ENCODE data around the gene MAST4.

MAST4 gene

GRCh38 chr5:67133776-67134175 lies 537.6 kb downstream of the MAST4 start:
- no peak for DNase-seq (ENCODE audit: low read depth)
- in situ Hi-C loops (cut with HindIII; ENCODE audit: low sequenced_read_pairs): no loop called here
- no peak overlapping the region for H3K4me3 ChIP-seq (ENCODE audit: low read depth, low read length)
- TF ChIP-seq, protein P1, sequence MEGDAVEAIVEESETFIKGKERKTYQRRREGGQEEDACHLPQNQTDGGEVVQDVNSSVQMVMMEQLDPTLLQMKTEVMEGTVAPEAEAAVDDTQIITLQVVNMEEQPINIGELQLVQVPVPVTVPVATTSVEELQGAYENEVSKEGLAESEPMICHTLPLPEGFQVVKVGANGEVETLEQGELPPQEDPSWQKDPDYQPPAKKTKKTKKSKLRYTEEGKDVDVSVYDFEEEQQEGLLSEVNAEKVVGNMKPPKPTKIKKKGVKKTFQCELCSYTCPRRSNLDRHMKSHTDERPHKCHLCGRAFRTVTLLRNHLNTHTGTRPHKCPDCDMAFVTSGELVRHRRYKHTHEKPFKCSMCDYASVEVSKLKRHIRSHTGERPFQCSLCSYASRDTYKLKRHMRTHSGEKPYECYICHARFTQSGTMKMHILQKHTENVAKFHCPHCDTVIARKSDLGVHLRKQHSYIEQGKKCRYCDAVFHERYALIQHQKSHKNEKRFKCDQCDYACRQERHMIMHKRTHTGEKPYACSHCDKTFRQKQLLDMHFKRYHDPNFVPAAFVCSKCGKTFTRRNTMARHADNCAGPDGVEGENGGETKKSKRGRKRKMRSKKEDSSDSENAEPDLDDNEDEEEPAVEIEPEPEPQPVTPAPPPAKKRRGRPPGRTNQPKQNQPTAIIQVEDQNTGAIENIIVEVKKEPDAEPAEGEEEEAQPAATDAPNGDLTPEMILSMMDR (IDR thresholded peaks at IDR 0.05; ENCODE audit: low read depth, low read length, missing control alignments): no peak

GRCh38 chr5:67135381-67135984 lies 539.3 kb downstream of the MAST4 start:
- TF ChIP-seq, protein P1 (IDR thresholded peaks at IDR 0.05; ENCODE audit: low read depth, low read length, missing control alignments): no peak
- in situ Hi-C loops (cut with HindIII; ENCODE audit: low sequenced_read_pairs): no loop called here
- DNase-seq (ENCODE audit: low read depth): no peak
- no peak overlapping the region for H3K4me3 ChIP-seq (ENCODE audit: low read depth, low read length)

DNA sequence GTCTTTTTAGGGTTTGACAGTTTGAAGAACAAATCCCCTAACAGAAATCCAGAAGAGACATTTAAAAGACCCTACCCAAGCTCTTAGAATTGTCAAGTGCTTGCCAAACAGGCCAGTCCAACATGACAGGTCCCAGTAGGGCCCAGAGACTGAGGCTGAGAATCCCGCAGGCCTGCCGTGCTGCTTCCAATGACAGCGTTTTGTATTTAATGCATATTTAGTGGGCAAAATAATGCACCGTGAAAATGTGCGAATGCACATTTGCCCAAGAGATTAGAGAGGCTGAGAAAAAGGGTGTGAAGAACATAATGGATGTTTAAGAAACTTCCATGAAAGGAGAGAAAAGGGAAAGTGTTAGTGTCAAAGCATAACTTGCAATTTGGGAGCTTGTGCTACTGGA lies 542.8 kb downstream of the MAST4 start:
- H3K4me3 ChIP-seq (ENCODE audit: low read depth, low read length): no peak overlapping the region
- in situ Hi-C loops (cut with HindIII; ENCODE audit: low sequenced_read_pairs): no loop called here
- TF ChIP-seq, protein P1 (IDR thresholded peaks at IDR 0.05; ENCODE audit: low read depth, low read length, missing control alignments): no peak
- no peak for DNase-seq (ENCODE audit: low read depth)

DNA sequence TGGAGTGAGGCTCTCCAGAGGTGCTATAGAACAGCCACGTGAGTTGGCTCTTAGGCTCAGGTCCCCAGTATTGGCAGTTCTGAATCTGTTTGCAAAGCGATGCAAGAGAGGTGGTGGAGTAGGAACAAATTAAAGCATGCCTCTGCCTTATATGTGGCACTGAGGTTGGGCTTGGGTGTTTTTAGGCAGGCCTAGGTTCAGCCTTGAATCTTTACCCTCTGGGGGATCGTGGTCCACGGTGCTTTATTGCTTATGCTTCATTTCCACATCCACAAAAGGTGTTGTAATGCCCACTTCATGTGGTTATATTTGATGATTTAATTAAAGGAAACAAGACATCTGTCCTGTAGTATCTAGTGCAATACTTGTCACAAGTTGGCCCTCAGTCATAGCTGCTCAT lies 544.2 kb downstream of the MAST4 start:
- DNase-seq (ENCODE audit: low read depth): no peak
- in situ Hi-C loops (cut with HindIII; ENCODE audit: low sequenced_read_pairs): no loop called here
- no peak overlapping the region for H3K4me3 ChIP-seq (ENCODE audit: low read depth, low read length)
- TF ChIP-seq, protein P1 (IDR thresholded peaks at IDR 0.05; ENCODE audit: low read depth, low read length, missing control alignments): no peak

GRCh38 chr5:67141644-67142043 lies 545.5 kb downstream of the MAST4 start:
- no peak for DNase-seq (ENCODE audit: low read depth)
- H3K4me3 ChIP-seq (ENCODE audit: low read depth, low read length): no peak overlapping the region
- TF ChIP-seq, protein P1 (IDR thresholded peaks at IDR 0.05; ENCODE audit: low read depth, low read length, missing control alignments): no peak
- in situ Hi-C loops (cut with HindIII; ENCODE audit: low sequenced_read_pairs): no loop called here

DNA sequence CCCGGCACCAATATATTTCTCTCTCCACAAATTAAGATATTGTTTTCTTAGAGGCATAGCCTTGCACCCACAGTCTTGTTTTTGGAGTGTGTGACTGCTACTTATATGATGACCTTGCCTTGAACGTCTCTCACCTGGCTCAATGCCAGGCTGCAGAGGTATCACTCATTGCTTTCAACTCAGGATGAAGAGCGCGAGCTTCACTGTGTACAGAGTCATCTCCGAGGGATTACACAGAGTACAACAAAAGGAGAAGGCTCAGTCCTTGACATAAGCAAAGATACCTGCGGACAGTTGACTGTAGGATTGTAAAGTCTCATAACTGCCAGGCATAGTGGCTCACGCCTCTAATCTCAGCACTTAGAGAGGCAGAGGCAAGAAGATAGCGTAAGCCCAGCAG lies 546.6 kb downstream of the MAST4 start:
- TF ChIP-seq, protein P1 (IDR thresholded peaks at IDR 0.05; ENCODE audit: low read depth, low read length, missing control alignments): no peak
- no peak for DNase-seq (ENCODE audit: low read depth)
- no peak overlapping the region for H3K4me3 ChIP-seq (ENCODE audit: low read depth, low read length)
- in situ Hi-C loops (cut with HindIII; ENCODE audit: low sequenced_read_pairs): no loop called here
